Fibroblast of lung (primary cell): ENCODE measurements around the gene CAPN10. TPM values are rescaled to one million over a fixed set of nuclear protein-coding genes. Genes with fewer than 3 reads are reported as not detected.

ENCODE experiments used
- DNase-seq, 2 donors: peaks; one replicate each; pipeline versions ENCODE4 v3.0.0 to v3.0.0-alpha.2; 2010; ENCODE audit warnings: low read depth in 2 of 2
- H2AFZ ChIP-seq: 2 replicates; pipeline ENCODE4 v1.5.1; 2012; ENCODE audit warnings: low read length, control low read depth, inconsistent platforms
- H3K27ac ChIP-seq: 2 replicates; pipeline ENCODE4 v1.5.1; 2011; ENCODE audit warnings: low read length, control low read depth; ENCODE audit not compliant: insufficient read depth
- H3K27me3 ChIP-seq: 2 replicates; pipeline ENCODE4 v1.5.1; 2011; ENCODE audit warnings: mild to moderate bottlenecking, low read length; ENCODE audit not compliant: control insufficient read depth, insufficient read depth
- H3K36me3 ChIP-seq: 2 replicates; pipeline ENCODE4 v1.5.1; 2011; ENCODE audit warnings: low read length; ENCODE audit not compliant: control insufficient read depth, insufficient read depth
- H3K4me1 ChIP-seq: 2 replicates; pipeline ENCODE4 v1.5.1; 2011; ENCODE audit warnings: low read length; ENCODE audit not compliant: control insufficient read depth, insufficient read depth; ENCODE audit errors: extremely low read depth
- H3K4me2 ChIP-seq: 2 replicates; pipeline ENCODE4 v1.5.1; 2011; ENCODE audit warnings: low read length, control low read depth; ENCODE audit not compliant: insufficient read depth; ENCODE audit errors: extremely low read depth
- H3K4me3 ChIP-seq, 4 experiments: fragments of 200-600 bp in 1 of 4; sonication (generic) in 1 of 4; replicated peaks in 1 of 4; 2 replicates each; pipeline ENCODE4 v1.5.1; 2011 to 2016; ENCODE audit warnings: low read length in 4 of 4, low read depth in 3 of 4, mild to moderate bottlenecking in 3 of 4, control low read depth in 2 of 4, inconsistent platforms in 1 of 4, mixed read lengths in 1 of 4; ENCODE audit not compliant: insufficient read depth in 1 of 4; ENCODE audit errors: control extremely low read depth in 1 of 4
- H3K79me2 ChIP-seq: 2 replicates; pipeline ENCODE4 v1.5.1; 2012; ENCODE audit warnings: mild to moderate bottlenecking, low read length, inconsistent platforms; ENCODE audit not compliant: control insufficient read depth, insufficient read depth
- H3K9ac ChIP-seq: 2 replicates; pipeline ENCODE4 v1.5.1; 2011; ENCODE audit warnings: mild to moderate bottlenecking, low read length, control low read depth; ENCODE audit not compliant: insufficient read depth
- H3K9me3 ChIP-seq: 2 replicates; pipeline ENCODE4 v1.5.1; 2012; ENCODE audit warnings: low read depth, low read length; ENCODE audit not compliant: control insufficient read depth, insufficient read depth
- H4K20me1 ChIP-seq: 2 replicates; pipeline ENCODE4 v1.5.1; 2011; ENCODE audit warnings: low read length; ENCODE audit not compliant: control insufficient read depth, insufficient read depth; ENCODE audit errors: extremely low read depth
- EZH2 ChIP-seq: IDR thresholded peaks from 2 replicates; pipeline ENCODE4 v1.5.1; 2012; ENCODE audit warnings: low read length, control low read depth, mild to moderate bottlenecking; ENCODE audit errors: missing control alignments
- polyA plus RNA-seq, 2 donors: library from polyadenylated mRNA; depleted of rRNA in 1 of 2; stranded (reverse) in 1 of 2; unstranded in 1 of 2; fragments of >200 nt; gene quantifications; 2 replicates each; pipeline ENCODE4 v1.2.1, GENCODE V29; 2011 to 2012; ENCODE audit warnings: missing spikeins in 1 of 2
- total RNA-seq: library from RNA; depleted of rRNA; stranded (reverse); fragments of >200 nt; gene quantifications from 2 replicates; pipeline ENCODE4 v1.2.1, GENCODE V29; 2014
- TF ChIP-seq, protein P1 (sequence below), 2 donors: IDR thresholded peaks in 1 of 2; conservative IDR thresholded peaks in 1 of 2; 1 replicate in 1 of 2; 2 replicates in 1 of 2; pipeline ENCODE4 v1.5.1; 2011 to 2012; ENCODE audit warnings: low read length in 2 of 2, control low read depth in 1 of 2, inconsistent platforms in 1 of 2, low read depth in 1 of 2, mild to moderate bottlenecking in 1 of 2

The CAPN10 gene
- total and polyA plus RNA-seq, 2 donors (not counting 1 experiment from before 2014, with no cell fraction given), result 3.6 to 23.0 TPM

DNA sequence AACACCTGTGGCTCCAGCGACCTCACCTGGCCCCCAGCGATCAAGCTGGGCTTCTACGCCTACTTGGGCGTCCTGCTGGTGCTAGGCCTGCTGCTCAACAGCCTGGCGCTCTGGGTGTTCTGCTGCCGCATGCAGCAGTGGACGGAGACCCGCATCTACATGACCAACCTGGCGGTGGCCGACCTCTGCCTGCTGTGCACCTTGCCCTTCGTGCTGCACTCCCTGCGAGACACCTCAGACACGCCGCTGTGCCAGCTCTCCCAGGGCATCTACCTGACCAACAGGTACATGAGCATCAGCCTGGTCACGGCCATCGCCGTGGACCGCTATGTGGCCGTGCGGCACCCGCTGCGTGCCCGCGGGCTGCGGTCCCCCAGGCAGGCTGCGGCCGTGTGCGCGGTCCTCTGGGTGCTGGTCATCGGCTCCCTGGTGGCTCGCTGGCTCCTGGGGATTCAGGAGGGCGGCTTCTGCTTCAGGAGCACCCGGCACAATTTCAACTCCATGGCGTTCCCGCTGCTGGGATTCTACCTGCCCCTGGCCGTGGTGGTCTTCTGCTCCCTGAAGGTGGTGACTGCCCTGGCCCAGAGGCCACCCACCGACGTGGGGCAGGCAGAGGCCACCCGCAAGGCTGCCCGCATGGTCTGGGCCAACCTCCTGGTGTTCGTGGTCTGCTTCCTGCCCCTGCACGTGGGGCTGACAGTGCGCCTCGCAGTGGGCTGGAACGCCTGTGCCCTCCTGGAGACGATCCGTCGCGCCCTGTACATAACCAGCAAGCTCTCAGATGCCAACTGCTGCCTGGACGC, 43.6 kb downstream of the CAPN10 start:
- no peaks in the 10 kb centered on the region for H3K79me2 ChIP-seq
- DNase-seq, result no peak
- TF ChIP-seq EZH2, result no peak
- TF ChIP-seq, protein P1, sequence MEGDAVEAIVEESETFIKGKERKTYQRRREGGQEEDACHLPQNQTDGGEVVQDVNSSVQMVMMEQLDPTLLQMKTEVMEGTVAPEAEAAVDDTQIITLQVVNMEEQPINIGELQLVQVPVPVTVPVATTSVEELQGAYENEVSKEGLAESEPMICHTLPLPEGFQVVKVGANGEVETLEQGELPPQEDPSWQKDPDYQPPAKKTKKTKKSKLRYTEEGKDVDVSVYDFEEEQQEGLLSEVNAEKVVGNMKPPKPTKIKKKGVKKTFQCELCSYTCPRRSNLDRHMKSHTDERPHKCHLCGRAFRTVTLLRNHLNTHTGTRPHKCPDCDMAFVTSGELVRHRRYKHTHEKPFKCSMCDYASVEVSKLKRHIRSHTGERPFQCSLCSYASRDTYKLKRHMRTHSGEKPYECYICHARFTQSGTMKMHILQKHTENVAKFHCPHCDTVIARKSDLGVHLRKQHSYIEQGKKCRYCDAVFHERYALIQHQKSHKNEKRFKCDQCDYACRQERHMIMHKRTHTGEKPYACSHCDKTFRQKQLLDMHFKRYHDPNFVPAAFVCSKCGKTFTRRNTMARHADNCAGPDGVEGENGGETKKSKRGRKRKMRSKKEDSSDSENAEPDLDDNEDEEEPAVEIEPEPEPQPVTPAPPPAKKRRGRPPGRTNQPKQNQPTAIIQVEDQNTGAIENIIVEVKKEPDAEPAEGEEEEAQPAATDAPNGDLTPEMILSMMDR (conservative IDR thresholded peaks at IDR 0.05 in 1 of 2, IDR thresholded peaks at IDR 0.05 in 1 of 2; ENCODE audit: low read depth in 1 of 2, low read length in 2 of 2), result no peak

DNA sequence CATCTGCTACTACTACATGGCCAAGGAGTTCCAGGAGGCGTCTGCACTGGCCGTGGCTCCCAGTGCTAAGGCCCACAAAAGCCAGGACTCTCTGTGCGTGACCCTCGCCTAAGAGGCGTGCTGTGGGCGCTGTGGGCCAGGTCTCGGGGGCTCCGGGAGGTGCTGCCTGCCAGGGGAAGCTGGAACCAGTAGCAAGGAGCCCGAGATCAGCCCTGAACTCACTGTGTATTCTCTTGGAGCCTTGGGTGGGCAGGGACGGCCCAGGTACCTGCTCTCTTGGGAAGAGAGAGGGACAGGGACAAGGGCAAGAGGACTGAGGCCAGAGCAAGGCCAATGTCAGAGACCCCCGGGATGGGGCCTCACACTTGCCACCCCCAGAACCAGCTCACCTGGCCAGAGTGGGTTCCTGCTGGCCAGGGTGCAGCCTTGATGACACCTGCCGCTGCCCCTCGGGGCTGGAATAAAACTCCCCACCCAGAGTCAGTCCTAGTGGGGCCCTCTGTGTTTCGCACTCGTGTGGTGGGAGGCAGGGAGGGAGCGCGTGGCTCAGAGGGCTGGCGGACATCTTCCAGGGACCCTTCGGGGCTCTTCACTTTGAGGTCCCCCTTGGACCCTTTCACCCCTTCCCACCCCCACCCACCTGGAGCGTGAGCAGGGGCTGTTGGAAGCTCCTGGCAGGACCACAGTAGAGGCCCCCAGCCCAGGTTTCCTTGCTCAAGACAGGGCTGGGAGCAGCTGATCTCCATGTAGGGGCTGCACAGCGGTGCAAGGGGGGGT, 44.4 kb downstream of the CAPN10 start:
- Histone ChIP-seq H3K9me3 (no peaks in the 10 kb centered on the region), H2AFZ (no peak overlapping the region), H3K36me3 (no peaks in the 10 kb centered on the region), H3K4me2 (no peak overlapping the region), H3K27me3 (no peaks in the 10 kb centered on the region), H3K9ac (no peak overlapping the region), H3K4me3 (no peak overlapping the region), H4K20me1 (no peaks in the 10 kb centered on the region), H3K4me1 (no peaks in the 10 kb centered on the region), H3K79me2 (no peaks in the 10 kb centered on the region), H3K27ac (no peak overlapping the region)
- TF ChIP-seq EZH2, result no peak
- TF ChIP-seq, protein P1 (conservative IDR thresholded peaks at IDR 0.05 in 1 of 2, IDR thresholded peaks at IDR 0.05 in 1 of 2; ENCODE audit: low read depth in 1 of 2, low read length in 2 of 2), result no peak
- DNase-seq, result no peak

More for the DNA sequence above, 43.6 kb downstream of the CAPN10 start:
- no peak overlapping the region for H3K9ac ChIP-seq
- H4K20me1 ChIP-seq, result no peaks in the 10 kb centered on the region
- no peaks in the 10 kb centered on the region for H3K36me3 ChIP-seq
- no peak overlapping the region for H2AFZ ChIP-seq
- no peak overlapping the region for H3K27ac ChIP-seq
- no peak overlapping the region for H3K4me3 ChIP-seq
- no peaks in the 10 kb centered on the region for H3K4me1 ChIP-seq
- H3K27me3 ChIP-seq, result no peaks in the 10 kb centered on the region
- no peak overlapping the region for H3K4me2 ChIP-seq
- no peaks in the 10 kb centered on the region for H3K9me3 ChIP-seq

DNA sequence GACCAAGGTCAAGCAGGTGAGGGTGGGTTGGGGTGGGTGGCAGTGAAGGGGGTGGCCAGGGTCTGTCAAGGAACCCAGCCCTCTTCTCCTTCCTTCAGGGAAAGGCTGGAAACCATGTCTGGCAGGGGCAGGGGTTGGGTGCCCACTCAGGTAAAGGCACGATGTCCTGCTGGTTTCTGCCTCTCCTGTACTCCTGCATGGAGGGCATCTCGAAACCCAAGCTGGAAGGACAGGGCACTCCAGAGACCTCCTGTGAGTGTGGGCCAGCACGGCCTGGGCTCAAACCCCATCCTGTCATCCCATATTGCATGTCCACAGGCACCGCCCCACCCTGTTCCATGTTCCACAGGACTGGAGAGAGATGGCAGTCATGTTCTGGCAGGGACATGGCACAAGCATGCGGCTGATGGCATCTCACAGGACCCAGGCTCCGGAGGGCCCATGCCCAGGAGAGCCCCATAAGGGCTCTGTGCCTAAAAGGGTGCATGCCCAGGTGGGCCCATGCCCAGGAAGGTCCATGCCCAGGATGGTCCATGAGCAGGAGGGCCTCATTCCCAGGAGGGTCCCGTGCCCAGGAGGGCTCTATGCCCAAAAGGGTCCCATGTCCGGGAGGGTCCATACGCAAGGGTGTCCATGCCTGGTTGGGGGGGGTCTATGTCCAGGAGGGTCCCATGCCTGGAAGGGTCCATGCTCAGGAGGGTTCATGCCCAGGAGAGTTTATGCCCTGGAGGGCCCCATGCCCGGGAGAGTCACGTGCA, 45.2 kb downstream of the CAPN10 start:
- TF ChIP-seq EZH2, result no peak
- TF ChIP-seq, protein P1 (conservative IDR thresholded peaks at IDR 0.05 in 1 of 2, IDR thresholded peaks at IDR 0.05 in 1 of 2; ENCODE audit: low read depth in 1 of 2, low read length in 2 of 2), result no peak
- no peak overlapping the region for H3K27ac ChIP-seq
- H3K27me3 ChIP-seq, result no peaks in the 10 kb centered on the region
- no peak overlapping the region for H3K4me2 ChIP-seq
- H4K20me1 ChIP-seq, result no peaks in the 10 kb centered on the region
- no peak overlapping the region for H2AFZ ChIP-seq
- no peak overlapping the region for H3K9ac ChIP-seq
- no peaks in the 10 kb centered on the region for H3K9me3 ChIP-seq
- no peaks in the 10 kb centered on the region for H3K36me3 ChIP-seq
- no peak for DNase-seq
- H3K4me1 ChIP-seq, result no peaks in the 10 kb centered on the region
- no peak overlapping the region for H3K4me3 ChIP-seq
- no peaks in the 10 kb centered on the region for H3K79me2 ChIP-seq
